ENCODE measurements around the gene SFTA2.
"Not testable (repeated sequence)": the region's sequence is repeated elsewhere in the genome, so short reads cannot be mapped to it uniquely, and the experiment has no call there.

SFTA2 gene

GRCh38 chr6:30931969-30932645 lies at the start of gene SFTA2:
Gene SFTA2 (minus strand): TSS chr6:30932170. CDS start chr6:30932096, 74 bp downstream.
- FAIRE-seq = no peak

GRCh38 chr6:30979690-30980089 lies 47.7 kb upstream of the SFTA2 start:
- no peak for FAIRE-seq

DNA sequence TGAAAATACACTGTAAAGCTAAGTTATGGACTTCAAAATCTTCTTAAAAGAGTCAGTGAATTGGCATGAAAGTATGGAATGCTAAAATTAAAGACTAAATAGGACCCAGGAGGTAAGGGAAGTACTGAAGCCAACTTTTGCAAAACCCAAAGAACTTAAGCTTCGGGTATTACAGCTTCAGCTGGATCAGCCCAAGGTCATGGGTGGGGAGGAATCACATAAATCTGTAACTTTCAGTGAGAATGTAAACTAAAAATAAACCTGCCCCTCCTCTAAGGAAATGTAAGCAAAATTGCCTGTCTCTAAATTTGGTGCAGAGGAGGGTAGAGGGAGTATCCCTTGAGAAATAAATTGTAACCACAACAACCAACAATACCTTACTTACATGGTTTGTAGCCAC lies 47.2 kb upstream of the SFTA2 start:
- FAIRE-seq = no peak

DNA sequence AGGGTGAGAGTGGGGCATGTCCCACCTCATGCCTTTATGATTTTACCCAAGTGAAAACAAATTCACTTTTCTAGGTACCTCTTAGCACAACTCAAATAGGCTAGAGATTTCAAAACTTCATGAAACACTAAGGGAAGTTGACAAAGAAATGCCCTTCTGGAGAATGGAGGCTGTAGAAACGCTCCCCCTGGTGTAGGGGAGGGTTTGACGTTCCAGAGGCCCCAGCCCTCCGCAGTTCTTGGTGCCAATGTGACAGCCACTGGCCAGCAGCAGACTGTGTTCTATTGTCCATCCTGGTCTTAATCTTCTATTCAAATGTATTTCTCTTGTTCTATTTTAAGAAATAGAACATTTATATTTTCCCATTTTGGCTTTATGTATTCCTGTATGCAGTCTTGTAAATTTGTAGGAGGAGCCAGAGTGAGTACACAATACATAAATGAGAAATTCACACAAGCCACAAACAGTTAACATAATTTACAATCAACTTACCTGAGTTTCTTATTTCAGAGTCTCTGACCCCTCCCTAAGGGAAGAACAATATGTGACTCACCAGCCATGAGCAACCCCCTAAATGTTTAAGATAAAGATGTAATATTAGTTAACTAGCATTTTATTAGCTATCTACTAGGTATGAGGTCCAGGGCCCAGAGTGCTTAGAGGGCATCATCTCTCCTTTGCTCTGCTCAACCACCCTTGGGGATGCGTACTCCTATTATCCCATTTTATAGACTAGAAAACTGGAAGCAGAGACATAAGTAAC lies 42.7 kb upstream of the SFTA2 start:
- no peak for FAIRE-seq

- FAIRE-seq = no peak
These were observed 40.8 kb upstream of the SFTA2 start for GRCh38 chr6:30972816-30973215.

- no peak for FAIRE-seq
These were observed 39.0 kb upstream of the SFTA2 start for GRCh38 chr6:30970946-30971345.

DNA sequence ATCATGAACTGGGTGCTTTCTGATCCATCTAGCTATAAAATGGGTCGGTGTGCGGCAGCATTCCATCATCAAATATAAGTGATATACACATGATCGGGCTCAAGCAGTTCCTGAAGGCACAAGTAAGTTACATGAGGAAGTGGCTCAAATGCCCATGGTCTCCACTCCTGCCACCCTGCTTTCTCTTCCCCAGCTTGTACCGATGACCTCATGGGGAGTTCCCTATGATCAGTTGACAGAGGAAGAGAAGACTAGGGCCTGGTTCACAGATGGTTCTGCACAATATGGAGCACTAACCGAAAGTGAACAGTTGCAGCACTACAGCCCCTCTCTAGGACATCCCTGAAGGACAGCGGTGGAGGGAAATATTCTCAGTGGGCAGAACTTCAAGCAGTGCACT lies 37.2 kb upstream of the SFTA2 start:
- not testable (repeated sequence) for FAIRE-seq

- FAIRE-seq = no peak
These were observed 34.2 kb upstream of the SFTA2 start for GRCh38 chr6:30966154-30966553.

- no peak for FAIRE-seq
These were observed 33.2 kb upstream of the SFTA2 start for GRCh38 chr6:30965140-30965601.

- no peak for FAIRE-seq
These were observed 32.1 kb upstream of the SFTA2 start for GRCh38 chr6:30964075-30964474.

DNA sequence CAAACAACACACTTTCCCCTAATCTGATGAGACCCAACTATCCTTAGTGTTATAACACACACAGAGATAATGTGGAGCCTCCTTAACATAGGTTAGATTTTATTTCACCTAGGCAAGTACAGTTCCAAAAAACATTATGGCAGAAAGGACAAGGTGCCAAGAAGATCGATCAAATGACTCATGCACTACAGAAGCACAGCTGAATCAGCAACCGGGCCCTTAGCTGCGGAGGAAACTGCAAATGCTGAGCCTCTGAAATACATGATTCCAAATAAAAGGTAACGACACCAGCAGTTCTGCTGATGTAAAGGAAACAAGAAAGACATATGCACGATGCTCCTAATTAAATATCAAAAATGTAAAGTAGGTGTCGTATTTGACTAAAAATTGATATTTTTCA lies 31.7 kb upstream of the SFTA2 start:
- no peak for FAIRE-seq

GRCh38 chr6:30962716-30963115 lies 30.7 kb upstream of the SFTA2 start:
- no peak for FAIRE-seq

DNA sequence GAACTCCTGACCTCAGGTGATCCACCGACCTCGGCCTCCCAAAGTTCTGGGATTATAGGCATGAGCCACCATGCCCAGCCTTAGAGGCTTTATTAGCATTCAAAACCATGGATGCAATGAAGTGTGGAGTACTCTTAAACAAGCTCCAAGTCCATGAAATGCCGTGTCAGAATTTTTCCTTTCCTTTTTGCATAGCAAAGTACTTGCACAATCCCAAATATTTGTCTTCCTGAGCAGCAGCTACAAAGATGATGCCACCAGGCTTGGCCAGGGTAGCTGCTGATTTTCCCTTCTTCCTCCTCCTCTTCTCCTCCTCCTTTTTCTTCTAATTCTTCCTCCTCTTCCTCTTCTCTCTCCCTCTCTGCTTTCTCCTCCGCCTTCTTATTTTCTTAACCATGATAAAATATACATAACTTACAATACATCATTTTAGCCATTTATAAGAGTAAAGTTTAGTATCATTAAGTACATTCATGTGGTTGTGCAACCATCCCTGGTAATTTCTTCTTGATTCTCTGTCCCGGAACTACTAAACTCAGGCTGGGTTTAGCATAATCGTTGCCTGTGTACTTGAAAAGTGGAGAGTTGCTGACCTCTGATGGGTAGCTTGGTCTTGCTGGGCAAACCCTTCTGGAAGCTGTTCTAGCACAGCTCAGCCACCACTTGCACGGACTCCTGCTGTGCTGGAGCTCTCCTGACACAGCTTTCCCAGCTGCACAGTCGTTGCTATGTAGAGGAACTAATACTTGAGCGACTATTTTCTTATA lies 29.1 kb upstream of the SFTA2 start:
- no peak for FAIRE-seq

DNA sequence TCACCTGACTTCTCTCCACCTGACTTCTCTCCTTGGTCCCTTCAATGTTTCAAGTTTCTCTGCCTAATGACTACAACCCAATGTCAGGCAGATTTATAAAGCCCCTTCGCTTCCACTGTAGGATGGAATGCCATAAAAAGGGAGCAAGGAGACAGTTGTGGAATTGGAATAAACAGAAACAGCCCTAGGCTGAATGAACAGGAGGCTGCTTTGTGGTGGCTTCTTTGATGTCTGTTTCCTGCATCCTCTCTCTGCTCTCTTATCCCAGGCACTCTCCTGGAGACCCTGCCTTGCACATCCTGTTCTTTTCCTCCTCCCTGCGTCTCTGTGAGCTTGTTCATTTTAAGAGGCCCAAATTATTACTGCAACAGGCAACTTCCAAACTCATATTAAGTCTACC lies 25.7 kb upstream of the SFTA2 start:
- FAIRE-seq = no peak

- FAIRE-seq = no peak
These were observed 23.5 kb upstream of the SFTA2 start for GRCh38 chr6:30955367-30956042.

- FAIRE-seq = no peak
These were observed 22.8 kb upstream of the SFTA2 start for GRCh38 chr6:30954631-30955366.

GRCh38 chr6:30951907-30952469 lies 20.0 kb upstream of the SFTA2 start:
- FAIRE-seq = no peak

GRCh38 chr6:30948811-30949210 lies 16.8 kb upstream of the SFTA2 start:
- no peak for FAIRE-seq

GRCh38 chr6:30947231-30947630 lies 15.3 kb upstream of the SFTA2 start:
- FAIRE-seq = no peak

DNA sequence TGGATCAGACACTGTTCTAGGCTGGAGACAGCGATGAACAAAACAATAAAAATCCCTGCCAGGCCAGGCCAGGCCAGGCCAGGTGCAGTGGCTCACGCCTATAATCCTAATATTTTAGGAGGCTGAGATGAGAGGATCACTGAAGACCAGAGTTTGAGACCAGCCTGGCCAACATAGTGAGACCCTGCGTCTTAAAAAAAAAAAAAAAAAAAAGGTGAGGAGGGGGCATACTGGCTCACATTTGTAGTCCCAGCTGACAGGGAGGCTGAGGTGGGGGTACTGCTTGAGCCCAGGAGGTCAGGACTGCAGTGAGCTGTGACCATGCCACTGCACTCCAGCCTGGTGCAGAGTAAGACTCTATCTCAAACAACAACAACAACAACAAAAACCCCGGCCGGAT lies 13.3 kb upstream of the SFTA2 start:
- no peak for FAIRE-seq

DNA sequence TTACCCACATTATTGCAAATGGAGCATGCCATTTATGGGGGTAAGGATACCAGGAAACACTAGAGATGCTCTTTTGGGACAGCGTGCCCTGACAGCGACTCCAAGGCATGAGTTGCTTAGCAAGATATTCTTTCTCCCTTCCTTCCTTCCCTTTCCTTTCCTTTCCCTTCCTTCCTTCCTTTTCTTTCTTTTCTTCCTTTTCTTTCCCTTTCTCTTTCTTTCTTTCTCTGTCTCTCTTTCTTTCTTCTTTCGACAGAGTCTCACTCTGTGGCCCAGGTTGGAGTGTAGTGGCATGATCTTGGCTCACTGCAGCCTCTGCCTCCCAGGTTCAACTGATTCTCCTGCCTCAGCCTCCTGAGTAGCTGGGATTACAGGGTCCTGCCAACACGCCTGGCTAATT lies 12.1 kb upstream of the SFTA2 start:
- FAIRE-seq = no peak
